ENCODE data around the gene BCO2. TPM values are rescaled to one million over a fixed set of nuclear protein-coding genes. Genes with fewer than 3 reads are reported as not detected.

BCO2 gene
- total RNA-seq, 1 experiment from 2014 or later = 0.31 TPM

GRCh38 chr11:112266410-112266778, 91.1 kb downstream of the BCO2 start:
- Mint-ChIP-seq H3K4me1 (peaks cover 4 to 7% of the 10 kb centered on the region in 2 experiments; a peak in 2 of 4 replicates), H3K4me3 (no peak overlapping the region), H3K9me3 (no peaks in the 10 kb centered on the region), H3K27ac (no peak overlapping the region), H3K36me3 (ENCODE audit: insufficient read depth in 1 of 3, low read depth in 3 of 3) (no peaks in the 10 kb centered on the region), H3K27me3 (ENCODE audit: low read depth) (no peaks in the 10 kb centered on the region; the same call in 1 of the 2 replicates)
- H3K18ac ChIP-seq (ENCODE audit: insufficient read length, low read depth, low read length) = no peak overlapping the region
- H3K27ac ChIP-seq (ENCODE audit: insufficient read length, low read depth, low read length) = no peak overlapping the region
- no peak overlapping the region for H3K4ac ChIP-seq (ENCODE audit: low read depth, low read length)
- no peak overlapping the region for H2AK5ac ChIP-seq (ENCODE audit: insufficient read length, low read length)
- no peak overlapping the region for H2BK12ac ChIP-seq (ENCODE audit: insufficient read length, low read depth, low read length)
- H3K23ac ChIP-seq (ENCODE audit: insufficient read length, low read depth, low read length) = no peak overlapping the region
- H4K8ac ChIP-seq (replicated peaks; ENCODE audit: insufficient read length, low read depth, low read length) = no peak overlapping the region
- no peak overlapping the region for H2BK120ac ChIP-seq (ENCODE audit: low read depth, low read length, poor library complexity, severe bottlenecking)
- no peak overlapping the region for H3K9ac ChIP-seq (ENCODE audit: extremely low read depth, insufficient read length, low read length)
- no peak overlapping the region for H3K56ac ChIP-seq (ENCODE audit: insufficient read length, low read depth, low read length)
- no peaks in the 10 kb centered on the region for H3K23me2 ChIP-seq (ENCODE audit: insufficient read length, low read depth, low read length, poor library complexity, severe bottlenecking)
- no peaks in the 10 kb centered on the region for H3K79me2 ChIP-seq (ENCODE audit: insufficient read depth, low read length)
- no peak overlapping the region for H3K4me2 ChIP-seq (ENCODE audit: insufficient read depth, insufficient read length, low read length)
- no CpG with 5 or more reads among the region's 3 CpGs for WGBS (ENCODE audit: extremely low coverage, insufficient read length, low lambda C conversion rate)
- no peak overlapping the region for H3T11ph ChIP-seq (ENCODE audit: low read length)
- no peaks in the 10 kb centered on the region for H3K9me3 ChIP-seq (ENCODE audit: control insufficient read depth, low read depth, low read length)
- no peak overlapping the region for H4K5ac ChIP-seq (ENCODE audit: insufficient read length, low read depth, low read length)
- H2BK20ac ChIP-seq (ENCODE audit: low read depth, low read length, poor library complexity, severe bottlenecking) = no peak overlapping the region
- H3K14ac ChIP-seq (ENCODE audit: insufficient read depth, low read length) = no peak overlapping the region
- H3K79me1 ChIP-seq (ENCODE audit: insufficient read depth, low read depth, low read length, poor library complexity, severe bottlenecking) = no peaks in the 10 kb centered on the region
- H3K4me1 ChIP-seq (ENCODE audit: insufficient read depth, low read length) = no peaks in the 10 kb centered on the region
- TF ChIP-seq CTCF (conservative IDR thresholded peaks at IDR 0.05) = no peak
- no peak for DNase-seq
- no peak overlapping the region for H2AFZ ChIP-seq (ENCODE audit: low read length)
- H4K20me1 ChIP-seq (ENCODE audit: control insufficient read depth, insufficient read depth, insufficient read length) = no peaks in the 10 kb centered on the region
- H4K91ac ChIP-seq (ENCODE audit: insufficient read length, low read depth, low read length) = no peak overlapping the region
- H3K27me3 ChIP-seq (ENCODE audit: insufficient read depth, low read length) = no peaks in the 10 kb centered on the region
- H2BK15ac ChIP-seq (ENCODE audit: low read depth, low read length) = no peak overlapping the region
- no peak overlapping the region for H2BK5ac ChIP-seq (ENCODE audit: insufficient read length, low read length)
